ENCODE measurements around the gene GET3. TPM values are rescaled to one million over a fixed set of nuclear protein-coding genes. Genes with fewer than 3 reads are reported as not detected.

Gene GET3
- total RNA-seq, 1 experiment from 2014 or later: 110 TPM

GRCh38 chr19:12778905-12779161, 41.5 kb downstream of the GET3 start (continued):
- TF ChIP-seq E2F4 (CRISPR knock-in tag; IDR thresholded peaks at IDR 0.05; ENCODE audit: borderline replicate concordance, low read depth) (no peak), ZNF425 (CRISPR knock-in tag; conservative IDR thresholded peaks at IDR 0.05) (no peak), ZNF281 (CRISPR knock-in tag; IDR thresholded peaks at IDR 0.05) (no peak), HMGXB4 (CRISPR knock-in tag; IDR thresholded peaks at IDR 0.05) (no peak), ZNF671 (CRISPR knock-in tag; IDR thresholded peaks at IDR 0.05) (no peak)

- Mint-ChIP-seq H3K4me1 (peaks cover 23% of the 10 kb centered on the region), H3K4me3 (peak overlapping the region; percentile 79), H3K36me3 (peaks cover 2% of the 10 kb centered on the region; the same call in 1 of the 2 replicates), H3K27ac (peak overlapping the region; percentile 58), H3K27me3 (ENCODE audit: low read depth) (no peaks in the 10 kb centered on the region; the same call in 1 of the 2 replicates), H3K9me3 (no peaks in the 10 kb centered on the region)
- ChIA-PET POLR2A (interaction anchor here (2.5 to 3.0 kb wide), 2 partner anchors 13 to 17 kb away, joined by 12 to 29 read pairs; partner anchors contain the start of gene JUNB), CTCF (interaction anchor here (1.4 to 7.7 kb wide), 15 partner anchors 9 to 112 kb away, joined by 4 to 136 read pairs (median 15); partner anchors contain the start of genes GCDH, JUNB and RNASEH2A)
- TF ChIP-seq ZNF423 (CRISPR knock-in tag; IDR thresholded peaks at IDR 0.05): 0 out of 2 replicates have a peak, but pooled peaks have one; percentile 5
- 0 out of 2 replicates have a peak, but pooled peaks have one; percentile 56 for TF ChIP-seq ZNF121 (CRISPR knock-in tag; IDR thresholded peaks at IDR 0.05)
- no peak for TF ChIP-seq ZMAT4 (CRISPR knock-in tag; IDR thresholded peaks at IDR 0.05)
- peak; percentile 18; the same call in 1 of the 2 replicates for TF ChIP-seq GABPB1 (CRISPR knock-in tag; IDR thresholded peaks at IDR 0.05)
- TF ChIP-seq TEAD1 (CRISPR knock-in tag; IDR thresholded peaks at IDR 0.05): no peak
- DNase-seq (ENCODE audit: low spot score) (no peak), ATAC-seq (no peak)
Measured at GRCh38 chr19:12779162-12779993, 42.1 kb downstream of the GET3 start.

- Mint-ChIP-seq H3K4me3 (peak overlapping the region; percentile 77), H3K27me3 (ENCODE audit: low read depth) (no peaks in the 10 kb centered on the region; the same call in 1 of the 2 replicates), H3K36me3 (no peaks in the 10 kb centered on the region), H3K4me1 (peaks cover 19% of the 10 kb centered on the region), H3K9me3 (no peaks in the 10 kb centered on the region), H3K27ac (peak overlapping the region; percentile 92)
- DNase-seq (ENCODE audit: low spot score): no peak
- no peak for ATAC-seq
- CTCF ChIA-PET: interaction anchor here (1.0 to 1.8 kb wide), 4 partner anchors 11 to 21 kb away, joined by 4 to 10 read pairs (median 6); no protein-coding TSS in a partner anchor
- POLR2A ChIA-PET: interaction anchor here (1.1 to 1.7 kb wide), 2 partner anchors 10 to 11 kb away, joined by 4 to 6 read pairs; partner anchors contain the start of gene JUNB
- TF ChIP-seq TEAD4 (CRISPR knock-in tag; IDR thresholded peaks at IDR 0.05): no peak
- TF ChIP-seq ZNF121 (CRISPR knock-in tag; IDR thresholded peaks at IDR 0.05): no peak
- TF ChIP-seq FOXP4 (CRISPR knock-in tag; IDR thresholded peaks at IDR 0.05): no peak
- no peak for TF ChIP-seq ZNF281 (CRISPR knock-in tag; IDR thresholded peaks at IDR 0.05)
- TF ChIP-seq SOX15 (CRISPR knock-in tag; IDR thresholded peaks at IDR 0.05): no peak
- no peak for TF ChIP-seq CREM (CRISPR knock-in tag; IDR thresholded peaks at IDR 0.05)
Measured at GRCh38 chr19:12782174-12782423, 44.8 kb downstream of the GET3 start.
